HG02610 (cell line): ENCODE results near the gene GSK3A.
"Not testable (repeated sequence)": the region's sequence is repeated elsewhere in the genome, so short reads cannot be mapped to it uniquely, and the experiment has no call there.

Source experiments
- ATAC-seq: cut with Tn5 transposase; IDR thresholded peaks from one replicate; pipeline ENCODE4 v1.9.1; 2021; ENCODE audit warnings: mild to moderate bottlenecking, moderate library complexity; ENCODE audit not compliant: unreplicated experiment

The GSK3A gene

DNA sequence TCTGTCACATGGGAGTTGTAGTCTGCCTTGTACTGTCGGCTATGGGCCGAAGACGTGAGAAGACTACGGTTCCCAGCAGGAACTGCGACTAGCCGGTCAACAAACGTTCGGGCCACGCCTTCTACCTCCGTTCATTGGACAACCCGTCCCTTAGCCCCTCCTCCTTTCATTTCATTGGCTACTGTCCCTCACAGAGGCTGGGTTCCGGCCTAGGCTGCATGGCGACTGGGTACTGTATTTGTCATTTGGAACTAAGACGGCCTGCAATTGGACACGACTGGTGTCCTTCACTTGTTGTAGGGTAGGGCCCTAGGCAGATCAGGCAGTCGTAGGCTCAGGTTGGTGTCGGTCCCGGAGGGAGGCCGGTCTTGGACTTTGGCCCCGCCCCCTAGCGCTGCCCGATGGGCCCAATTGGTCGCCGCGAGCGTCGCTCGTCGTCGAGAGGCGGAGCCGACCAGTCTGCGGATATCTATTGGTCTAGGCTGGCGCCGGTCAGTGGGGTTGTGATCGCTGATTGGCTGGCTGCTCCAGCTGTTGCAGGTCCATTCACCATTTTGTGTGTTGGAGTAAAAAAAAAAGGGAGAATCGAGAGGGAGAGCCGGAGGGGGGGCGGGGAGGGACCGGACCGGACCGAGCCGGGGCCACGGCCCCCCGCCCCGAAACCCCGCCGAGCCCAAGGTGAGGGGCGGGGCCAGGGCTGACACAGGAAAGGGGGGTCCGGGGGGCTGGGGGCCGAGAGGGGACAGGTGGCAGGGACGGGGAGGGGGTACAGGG is 26.5 kb upstream of the GSK3A start, which contains the start of gene CIC:
Gene CIC, plus strand, starts transcription at position 549 of the 774 bp plus-strand sequence. CDS start 2,532 bp downstream, outside the sequence.
- ATAC-seq: peak; percentile 80

DNA sequence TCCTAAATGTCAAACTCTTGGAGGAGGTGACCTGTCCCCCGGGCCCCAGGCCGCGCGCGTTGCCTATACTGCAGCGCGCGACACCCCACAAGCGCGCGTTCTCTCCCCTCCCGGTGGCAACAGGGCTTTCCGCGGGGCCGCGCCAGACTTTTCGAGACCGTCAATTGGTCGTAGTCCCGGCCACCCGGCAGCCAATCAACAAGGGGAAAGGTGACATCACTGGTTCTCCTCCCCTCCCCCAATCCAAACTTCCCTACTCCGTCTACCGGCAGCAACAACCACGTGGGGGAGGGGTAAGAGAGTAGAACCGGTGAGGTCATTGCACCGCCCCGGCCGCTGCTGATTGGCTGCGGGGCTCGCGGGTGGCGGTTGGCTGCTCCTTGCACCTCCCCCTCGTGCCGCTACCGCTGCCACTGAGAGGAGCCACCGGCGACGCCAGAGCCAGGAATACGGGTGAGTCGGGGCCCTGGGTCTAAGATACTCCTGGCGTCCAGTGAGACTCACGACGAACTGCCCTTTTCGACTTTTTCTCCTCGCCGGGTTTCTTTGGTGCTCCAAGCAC is 25.8 kb upstream of the GSK3A start:
- ATAC-seq: peak; percentile 55

DNA sequence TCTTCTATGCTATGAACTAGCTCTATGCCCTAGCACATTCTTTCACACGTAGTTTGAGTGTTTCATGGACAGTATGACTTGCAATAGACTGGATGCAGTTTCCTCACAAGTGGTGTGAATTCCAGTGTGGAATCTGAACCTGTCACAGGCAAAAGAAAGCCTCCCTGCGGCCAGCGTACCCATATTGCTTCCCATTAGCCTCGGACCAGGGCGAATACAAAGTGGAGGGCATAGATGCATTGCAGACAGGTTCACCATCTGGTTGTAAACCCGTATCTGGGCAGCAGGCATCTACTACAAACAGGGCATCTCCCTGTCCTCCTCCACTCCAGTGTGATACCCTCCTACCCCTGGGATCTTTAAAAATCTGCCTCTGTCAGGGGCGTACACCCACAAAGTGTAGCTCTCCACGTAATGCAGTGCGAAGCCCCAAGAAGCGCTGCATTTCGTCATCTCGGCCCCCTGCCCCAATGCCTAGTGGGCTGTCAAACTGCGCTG is 25.3 kb upstream of the GSK3A start:
- no peak for ATAC-seq

DNA sequence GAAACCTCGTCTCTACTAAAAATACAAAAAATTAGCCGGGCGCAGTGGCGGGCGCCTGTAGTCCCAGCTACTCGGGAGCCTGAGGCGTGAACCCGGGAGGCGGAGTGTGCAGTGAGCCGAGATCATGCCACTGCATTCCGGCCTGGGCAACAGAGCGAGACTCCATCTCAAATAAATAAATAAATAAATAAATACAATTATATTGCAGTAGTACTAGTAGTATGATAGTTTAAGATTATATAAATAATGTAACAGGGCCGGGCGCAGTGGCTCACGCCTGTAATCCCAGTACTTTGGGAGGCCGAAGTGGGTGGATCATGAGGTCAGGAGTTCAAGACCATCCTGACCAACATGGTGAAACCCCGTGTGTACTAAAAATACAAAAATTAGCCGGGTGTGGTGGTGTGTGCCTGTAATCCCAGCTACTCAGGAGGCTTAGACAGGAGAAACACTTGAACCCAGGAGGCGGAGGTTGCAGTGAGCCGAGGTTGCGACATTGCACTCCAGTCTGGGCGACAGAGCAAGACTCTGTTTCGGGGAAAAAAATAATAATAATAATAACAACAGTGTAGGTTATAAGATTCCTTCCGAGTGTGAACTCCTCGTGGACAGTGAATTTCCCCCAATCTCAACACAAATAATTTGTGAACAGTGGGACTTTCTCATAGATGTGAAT is 24.7 kb upstream of the GSK3A start:
- not testable (repeated sequence) for ATAC-seq

DNA sequence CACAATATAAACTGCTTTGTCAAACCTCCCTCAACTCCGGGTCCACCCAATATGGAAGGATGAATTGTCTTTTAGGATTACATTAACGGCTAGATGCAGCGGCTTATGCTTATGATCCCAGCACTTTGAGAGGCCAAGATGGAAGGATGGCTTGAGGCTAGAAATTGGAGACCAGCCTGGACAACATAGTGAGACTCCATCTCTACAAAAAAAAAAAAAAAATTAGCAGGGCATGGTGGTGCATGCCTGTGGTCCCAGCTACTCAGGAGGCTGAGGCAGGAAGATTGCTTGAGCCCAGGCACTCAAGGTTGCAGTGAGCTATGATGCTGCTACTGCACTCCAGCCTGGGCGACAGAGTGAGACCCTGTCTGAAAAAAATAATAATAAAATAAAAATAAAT is 23.7 kb upstream of the GSK3A start:
- not testable (repeated sequence) for ATAC-seq

DNA sequence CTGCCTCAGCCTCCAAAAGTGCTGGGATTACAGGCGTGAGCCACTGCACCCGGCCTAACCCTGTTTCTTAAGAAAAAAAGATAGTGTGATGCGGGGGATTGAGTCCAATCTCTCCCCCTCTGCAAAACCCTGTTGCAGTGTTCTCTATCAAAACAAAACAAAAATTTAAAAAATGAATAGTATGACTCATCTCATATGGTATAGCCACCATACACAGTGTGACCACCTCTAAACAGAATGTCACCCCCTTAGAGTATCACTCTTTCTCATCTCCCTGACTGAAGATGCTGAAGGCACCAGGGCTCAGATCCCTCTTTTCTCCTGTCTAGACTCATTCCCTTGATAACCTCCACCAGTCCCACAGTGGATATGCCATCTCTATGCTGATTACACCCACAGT is 19.4 kb upstream of the GSK3A start:
- no peak for ATAC-seq

DNA sequence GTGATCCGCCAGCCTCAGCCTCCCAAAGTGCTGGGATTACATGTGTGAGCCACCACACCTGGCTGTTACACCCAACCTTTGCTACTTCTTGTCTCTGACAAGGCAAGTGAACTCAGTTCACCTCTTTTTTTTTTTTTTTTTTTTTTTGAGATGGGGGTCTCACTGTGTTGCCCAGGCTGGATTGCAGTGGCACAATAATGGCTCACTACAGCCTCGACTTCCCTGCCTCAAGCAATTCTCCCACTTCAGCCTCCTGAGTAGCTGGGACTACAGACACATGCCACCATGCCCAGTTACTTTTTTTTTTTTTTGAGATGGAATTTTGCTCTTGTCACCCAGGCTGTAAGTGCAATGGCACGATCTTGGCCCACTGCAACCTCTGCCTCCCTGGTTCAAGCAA is 15.4 kb upstream of the GSK3A start:
- not testable (repeated sequence) for ATAC-seq

DNA sequence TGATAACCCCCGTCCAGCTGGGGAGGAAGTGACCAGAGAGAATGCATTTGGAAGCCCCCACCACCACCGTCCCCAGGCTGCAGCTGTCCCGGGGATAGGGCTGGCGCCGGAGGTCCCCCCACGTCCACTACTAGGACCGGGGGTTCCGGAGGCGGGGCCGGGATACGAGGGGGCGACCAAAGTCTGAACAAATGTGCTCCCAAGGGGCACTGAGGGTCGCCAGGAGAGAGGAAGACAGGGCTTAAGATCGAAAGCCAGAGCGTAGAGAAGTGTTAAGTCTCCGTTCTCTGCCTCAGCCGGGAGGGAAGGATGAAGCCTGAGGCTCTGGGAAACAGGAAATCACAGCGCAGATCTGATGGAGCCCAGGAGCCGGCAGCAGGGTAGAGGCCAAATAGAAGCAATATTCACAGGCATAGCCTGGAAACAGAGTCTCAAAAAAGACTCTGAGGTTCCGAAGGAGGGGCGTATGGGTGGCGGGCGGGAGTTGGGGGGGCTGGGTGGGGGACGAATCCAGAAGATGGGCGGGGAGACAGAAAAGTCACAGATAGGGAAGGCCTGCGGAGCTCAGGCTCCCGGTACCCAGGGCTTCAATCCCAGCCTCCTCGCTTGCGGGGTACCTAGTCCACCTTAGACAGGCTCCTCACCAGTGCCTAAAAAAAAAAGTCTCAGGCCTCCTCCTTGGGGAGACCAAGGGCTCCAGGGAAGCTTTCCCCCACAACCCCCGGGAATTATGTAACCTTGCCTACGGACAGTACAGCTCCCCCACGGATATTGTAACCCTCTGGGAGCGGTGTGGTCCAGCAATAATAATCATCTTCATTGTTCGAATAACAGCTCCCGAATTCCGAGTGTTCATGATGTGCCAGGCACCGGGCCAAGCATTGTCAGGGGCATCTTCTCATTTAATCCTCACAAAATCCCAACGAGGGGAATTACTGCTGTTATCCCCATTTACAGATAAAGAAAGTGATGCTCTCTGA is 13.7 kb upstream of the GSK3A start:
- no peak for ATAC-seq

DNA sequence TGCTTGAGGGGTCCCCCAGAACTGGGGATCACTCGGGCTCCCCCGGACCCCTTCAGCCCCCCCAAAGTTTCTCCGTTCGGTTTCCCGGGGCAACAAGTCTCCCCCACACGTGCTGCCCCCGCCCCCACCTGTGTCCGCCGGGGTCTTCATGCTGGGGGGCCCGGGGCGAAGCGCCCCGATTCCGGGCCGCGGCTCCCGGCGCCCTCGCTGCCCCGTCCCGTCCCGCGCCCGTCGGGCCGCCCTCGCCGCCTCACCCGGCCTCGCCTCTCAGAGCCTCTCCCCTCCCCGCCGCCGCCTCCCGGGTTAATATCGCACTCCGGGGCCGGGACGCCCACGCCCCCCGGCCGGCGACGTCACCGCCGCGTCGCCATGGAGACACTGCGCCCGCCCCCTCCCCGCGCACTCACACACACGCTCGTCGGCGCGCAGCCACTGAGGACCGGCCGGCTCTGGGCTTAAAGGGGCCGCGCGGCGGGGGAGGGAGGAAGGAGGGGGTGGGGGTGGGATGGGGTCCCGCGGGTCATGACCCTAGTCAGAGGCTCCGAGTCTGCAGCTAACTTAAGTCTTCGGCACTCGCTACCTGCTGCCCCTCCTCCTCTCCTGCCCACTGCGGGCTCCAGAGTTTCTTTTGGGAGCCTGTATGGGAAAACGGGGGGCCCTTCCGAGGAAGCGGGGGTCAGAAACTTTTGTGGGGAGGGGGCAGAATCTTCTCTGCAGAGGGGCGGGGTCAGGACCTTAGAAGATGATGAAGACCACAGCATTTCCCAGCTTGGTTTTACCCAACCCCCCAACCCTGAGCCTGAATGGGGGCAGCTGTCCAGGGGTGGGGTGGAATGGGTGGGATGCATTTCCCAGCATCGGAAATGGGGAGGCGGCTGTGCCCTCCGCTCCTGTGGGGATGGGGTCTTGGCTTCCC is 12.7 kb upstream of the GSK3A start, which contains the start of gene ERF:
Gene ERF, minus strand, starts transcription at position 279 of the 916 bp plus-strand sequence. Its CDS starts 129 bp downstream, at position 150.
- peak; percentile 63 for ATAC-seq

DNA sequence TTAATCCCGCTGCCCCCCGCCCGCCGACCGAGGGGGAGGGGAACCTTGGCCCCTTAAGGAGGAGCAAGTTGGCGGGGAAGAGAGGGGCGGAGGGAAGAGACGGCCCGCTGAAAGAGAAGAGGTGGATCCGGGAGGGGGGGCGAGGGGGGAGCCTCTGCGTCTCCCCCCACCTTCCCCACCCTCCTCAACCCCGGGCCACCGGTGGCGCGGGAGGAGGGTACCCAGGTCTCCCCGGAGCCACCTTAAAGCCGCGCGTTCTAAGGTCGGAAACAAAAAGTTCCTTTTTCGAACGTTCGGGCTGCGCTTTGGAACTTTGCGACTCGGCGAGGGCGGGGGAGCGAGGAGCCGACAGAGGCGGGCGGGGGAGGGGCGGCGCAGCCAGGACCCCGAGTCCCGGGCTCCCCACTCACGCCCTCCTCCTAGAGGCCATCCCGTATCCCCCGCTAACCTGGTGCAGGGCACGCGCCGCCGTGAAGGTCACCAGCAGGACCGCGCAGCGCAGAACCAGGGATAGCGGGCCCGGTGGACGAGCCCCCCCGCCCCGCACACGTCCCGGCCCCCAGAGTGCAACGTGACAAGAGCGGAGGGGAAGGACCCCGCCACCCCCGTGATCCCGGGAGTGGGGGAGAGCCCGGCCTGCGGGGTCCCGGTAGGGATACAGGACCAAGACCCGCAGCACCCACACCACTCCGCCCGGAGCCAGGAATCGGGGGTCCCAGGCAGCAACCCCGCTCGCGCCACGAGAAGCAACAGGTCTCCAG is 11.9 kb upstream of the GSK3A start:
- no peak for ATAC-seq

DNA sequence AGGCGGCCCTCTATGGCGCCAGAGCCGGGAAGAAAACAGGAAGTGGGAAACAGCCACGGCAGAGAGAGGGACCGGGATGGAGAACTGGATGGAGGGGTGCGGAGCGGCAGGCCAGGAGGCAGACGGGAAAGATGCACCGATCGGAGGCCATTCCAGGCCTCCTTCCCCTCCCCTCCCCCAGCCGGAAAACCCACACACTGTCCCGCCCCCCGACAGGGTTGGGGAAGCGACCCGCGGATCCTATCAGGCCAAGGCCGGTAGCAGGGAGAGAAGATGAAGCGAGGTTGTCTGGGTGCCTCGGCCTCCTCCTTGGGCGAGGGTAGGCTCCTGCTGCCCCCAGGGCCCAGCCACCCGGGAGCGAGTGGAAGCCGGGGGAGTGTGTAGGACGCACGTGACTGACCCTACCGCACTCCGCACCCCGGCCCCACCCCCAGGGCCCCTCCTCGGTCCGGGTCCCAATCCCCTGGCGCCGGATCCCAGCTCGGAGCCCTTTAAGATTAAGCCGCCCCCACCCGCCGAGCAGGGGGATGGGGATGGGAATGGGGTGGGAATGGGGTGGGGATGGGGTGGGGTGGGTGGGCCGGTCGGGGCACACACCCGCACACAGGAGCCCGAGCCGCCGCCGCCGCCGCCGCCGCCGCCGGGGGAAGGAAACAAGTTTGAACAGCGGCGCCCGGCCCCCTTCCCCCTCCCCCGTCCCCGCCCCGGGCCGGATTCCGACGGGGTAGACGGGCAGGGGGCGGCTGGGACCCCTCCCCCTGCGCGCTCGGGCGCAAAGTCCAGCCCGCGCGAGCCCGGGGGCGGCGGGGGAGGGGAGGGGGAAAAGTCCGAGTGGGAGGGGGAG is 11.1 kb upstream of the GSK3A start:
- ATAC-seq: no peak

DNA sequence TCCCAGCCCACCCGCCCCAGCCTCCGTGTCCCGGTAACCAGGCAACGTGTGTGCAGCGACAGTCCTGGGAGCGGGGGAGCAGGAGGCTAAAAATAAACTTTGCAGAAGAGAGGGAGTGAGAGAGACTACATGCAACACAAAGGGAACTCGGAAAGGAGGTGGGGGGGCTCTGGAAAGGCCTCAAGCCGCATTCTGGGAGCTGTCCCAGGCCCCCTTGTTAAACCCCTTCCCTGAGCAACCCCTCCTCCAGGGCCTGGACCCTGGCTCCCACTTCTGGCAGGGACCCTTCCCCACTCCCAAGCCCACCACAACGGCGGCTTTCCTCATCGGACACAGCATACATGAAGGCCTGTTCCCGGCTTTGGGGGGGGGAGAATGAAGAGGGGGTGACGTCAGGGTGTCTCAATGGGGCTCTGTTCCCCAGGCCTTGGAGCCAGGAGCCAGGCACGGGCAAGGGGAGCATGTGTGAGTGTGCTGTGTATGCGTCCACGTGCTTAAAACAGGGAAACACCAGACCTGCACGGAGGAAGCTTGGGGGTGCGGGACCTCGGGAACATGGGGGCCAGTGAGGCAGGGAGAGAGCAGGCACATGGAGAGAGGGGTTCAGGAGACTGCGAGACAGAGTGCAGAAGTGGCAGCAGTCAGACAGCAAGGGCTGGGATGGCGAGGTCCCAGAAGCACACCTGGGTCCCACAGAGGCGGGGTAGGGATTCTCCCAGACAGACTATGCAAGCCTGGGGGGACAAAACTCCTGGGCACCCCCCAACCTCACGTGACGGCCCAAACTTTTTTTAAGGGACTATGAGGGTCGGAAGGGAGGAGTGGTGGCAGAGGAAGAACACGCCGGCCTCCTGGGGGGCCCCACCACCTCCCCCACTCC is 10.2 kb upstream of the GSK3A start:
- ATAC-seq: no peak

DNA sequence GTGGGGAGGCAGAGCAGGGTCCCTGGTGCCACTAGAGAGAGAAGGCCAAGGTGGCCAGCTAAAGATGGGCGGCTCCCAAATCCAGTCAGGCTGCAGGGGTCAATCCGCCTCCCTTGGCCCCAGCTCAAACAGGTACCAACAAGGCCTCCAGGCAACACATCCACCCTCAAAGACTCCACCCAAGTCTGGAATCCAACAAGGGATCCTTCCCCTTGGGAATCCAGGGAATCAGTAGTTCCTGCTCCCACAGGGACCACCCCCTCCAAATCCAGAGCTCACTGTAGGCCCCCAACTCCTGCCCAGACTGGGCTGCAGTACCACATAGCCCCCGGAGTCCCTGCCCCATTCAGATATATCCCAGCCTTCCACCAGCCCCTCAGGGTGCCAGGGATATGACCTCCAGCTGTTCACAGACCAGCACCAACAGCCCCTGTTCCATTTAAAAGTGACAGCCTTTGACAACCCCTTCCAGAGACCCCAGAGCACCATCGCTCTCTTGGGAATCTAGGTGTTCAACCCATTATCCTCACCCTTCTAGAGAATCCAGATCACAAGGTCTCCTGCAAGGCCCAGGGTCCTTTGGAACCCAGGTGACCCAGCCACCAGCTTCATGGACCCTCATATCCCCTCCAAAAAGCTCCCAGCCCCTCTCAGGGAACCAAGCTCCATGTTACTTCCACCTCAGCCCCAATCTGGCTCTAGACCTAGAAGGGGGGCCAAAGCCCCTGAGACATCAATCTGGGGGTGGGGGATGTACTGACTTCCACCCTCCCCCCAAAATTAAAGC is 9.4 kb upstream of the GSK3A start:
- no peak for ATAC-seq

DNA sequence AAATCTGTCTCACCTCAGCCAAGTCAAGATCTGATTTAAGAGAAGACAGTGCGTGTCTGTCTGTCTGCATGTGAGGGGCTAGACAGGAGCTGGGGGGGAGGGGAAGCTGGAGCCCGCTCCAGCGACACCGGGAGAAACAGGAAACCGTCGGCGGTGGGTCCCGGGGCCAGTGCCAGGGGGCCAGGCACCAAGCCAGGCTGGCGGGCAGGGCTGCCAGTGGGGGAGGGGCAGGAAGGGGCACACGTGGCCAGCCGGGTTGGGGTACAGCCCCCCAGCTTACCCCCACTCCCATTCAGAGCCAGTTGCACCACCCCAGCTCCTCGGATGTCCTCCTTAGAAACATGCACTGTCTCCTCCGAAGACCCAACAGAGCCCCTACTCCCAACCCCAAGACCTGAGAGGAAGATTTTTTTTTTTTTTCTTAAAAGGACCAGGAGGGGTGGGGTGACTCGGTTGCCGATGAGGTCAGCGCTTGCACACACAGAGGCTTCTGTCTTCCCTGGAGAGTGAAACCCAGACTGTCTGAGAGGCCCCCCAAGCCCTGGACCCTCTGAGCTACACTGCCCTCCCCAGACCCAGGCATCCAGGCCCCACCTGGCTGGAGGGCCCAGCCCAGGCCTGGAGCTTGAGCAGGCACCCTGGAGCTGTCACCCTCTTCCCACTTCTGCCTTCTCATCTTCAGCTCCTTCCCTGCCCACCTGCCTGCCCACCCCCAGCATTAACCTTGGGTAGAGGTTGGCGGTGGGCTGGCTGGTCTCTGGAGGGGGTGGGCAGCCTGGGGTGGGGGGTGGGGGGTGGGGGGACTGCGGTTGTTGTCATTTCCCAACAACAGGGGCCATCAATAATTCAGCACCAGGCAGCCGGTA is 8.5 kb upstream of the GSK3A start:
- ATAC-seq: no peak

DNA sequence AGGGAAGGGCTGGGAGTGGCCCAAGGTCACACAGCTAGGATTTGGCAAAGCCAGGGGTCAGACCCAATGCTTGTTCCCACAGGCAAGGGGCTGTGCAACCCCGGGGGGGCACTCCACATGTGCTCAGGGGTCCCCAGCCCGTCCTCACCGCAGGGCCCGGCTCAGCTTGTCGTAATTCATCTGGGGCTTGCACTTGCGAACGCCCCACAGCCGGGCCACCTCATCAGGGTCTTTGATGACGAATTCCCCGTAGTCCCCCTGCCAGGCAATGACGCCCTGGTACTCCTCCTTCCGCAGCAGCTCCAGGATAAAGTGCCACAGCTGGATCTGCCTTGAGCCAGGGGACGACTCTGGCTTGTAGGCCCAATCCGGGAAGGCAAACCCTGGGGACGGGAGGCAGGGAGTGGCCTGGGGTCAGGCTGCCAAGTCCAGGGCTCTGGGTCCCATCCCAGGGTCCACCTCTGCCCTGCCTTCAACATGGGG is 7.8 kb upstream of the GSK3A start:
- ATAC-seq: no peak
